Measurements from ENCODE around the gene CYP51A1.

DNA sequence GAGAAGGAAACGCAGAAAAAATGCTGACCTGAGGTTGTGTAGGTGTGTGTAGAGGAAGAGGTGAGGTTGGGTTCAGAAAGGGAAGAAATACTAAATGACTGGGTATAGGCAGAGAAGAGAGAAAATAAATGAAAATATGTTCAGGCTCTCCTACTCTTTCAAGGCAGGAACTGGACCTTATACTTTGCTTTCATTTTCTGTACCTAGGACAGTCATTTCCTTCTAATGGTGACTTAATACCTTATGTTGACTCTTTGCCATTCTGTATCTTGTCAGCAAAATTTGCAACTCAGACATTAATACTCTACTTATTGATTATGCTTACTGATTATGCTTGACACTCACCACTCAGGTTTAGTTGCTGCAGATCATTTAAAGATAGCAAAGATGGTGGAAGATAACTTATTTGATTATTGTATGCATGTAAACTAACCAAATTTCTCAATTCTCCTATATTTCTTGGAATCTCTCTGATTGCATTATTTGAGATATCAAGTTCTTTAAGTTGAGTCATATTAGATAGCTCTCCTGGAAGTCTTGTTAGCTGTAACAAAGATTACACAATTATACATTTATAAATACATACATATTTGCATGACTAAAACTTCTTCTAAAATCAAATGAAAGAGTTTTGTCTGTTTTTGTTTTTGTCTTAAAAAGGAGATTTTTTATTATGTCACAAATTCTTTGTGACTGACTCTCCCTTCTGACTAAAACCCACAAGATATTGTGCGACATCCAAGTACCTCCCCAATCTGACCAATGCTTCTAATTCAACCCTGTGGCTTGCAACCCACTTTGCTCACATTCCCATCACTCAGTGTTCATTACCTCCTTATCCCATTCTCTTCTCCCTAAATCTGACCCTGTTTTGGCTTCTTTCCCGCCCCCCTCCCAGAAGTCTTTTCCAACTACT lies 24.6 kb upstream of the CYP51A1 start:
- TF ChIP-seq, protein P1, sequence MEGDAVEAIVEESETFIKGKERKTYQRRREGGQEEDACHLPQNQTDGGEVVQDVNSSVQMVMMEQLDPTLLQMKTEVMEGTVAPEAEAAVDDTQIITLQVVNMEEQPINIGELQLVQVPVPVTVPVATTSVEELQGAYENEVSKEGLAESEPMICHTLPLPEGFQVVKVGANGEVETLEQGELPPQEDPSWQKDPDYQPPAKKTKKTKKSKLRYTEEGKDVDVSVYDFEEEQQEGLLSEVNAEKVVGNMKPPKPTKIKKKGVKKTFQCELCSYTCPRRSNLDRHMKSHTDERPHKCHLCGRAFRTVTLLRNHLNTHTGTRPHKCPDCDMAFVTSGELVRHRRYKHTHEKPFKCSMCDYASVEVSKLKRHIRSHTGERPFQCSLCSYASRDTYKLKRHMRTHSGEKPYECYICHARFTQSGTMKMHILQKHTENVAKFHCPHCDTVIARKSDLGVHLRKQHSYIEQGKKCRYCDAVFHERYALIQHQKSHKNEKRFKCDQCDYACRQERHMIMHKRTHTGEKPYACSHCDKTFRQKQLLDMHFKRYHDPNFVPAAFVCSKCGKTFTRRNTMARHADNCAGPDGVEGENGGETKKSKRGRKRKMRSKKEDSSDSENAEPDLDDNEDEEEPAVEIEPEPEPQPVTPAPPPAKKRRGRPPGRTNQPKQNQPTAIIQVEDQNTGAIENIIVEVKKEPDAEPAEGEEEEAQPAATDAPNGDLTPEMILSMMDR (IDR thresholded peaks at IDR 0.05; ENCODE audit: insufficient read depth, low read length, poor library complexity, severe bottlenecking): no peak
- TF ChIP-seq EZH2phosphoT487 (conservative IDR thresholded peaks at IDR 0.05; ENCODE audit: low read length): no peak

All from SU-DHL-6 (cell line).